GM18861 (cell line): ENCODE results near the gene ARID4B.

ENCODE experiments used
- ATAC-seq: cut with Tn5 transposase; IDR thresholded peaks from one replicate; pipeline ENCODE4 v1.9.1; 2021; ENCODE audit not compliant: unreplicated experiment

Gene ARID4B

DNA sequence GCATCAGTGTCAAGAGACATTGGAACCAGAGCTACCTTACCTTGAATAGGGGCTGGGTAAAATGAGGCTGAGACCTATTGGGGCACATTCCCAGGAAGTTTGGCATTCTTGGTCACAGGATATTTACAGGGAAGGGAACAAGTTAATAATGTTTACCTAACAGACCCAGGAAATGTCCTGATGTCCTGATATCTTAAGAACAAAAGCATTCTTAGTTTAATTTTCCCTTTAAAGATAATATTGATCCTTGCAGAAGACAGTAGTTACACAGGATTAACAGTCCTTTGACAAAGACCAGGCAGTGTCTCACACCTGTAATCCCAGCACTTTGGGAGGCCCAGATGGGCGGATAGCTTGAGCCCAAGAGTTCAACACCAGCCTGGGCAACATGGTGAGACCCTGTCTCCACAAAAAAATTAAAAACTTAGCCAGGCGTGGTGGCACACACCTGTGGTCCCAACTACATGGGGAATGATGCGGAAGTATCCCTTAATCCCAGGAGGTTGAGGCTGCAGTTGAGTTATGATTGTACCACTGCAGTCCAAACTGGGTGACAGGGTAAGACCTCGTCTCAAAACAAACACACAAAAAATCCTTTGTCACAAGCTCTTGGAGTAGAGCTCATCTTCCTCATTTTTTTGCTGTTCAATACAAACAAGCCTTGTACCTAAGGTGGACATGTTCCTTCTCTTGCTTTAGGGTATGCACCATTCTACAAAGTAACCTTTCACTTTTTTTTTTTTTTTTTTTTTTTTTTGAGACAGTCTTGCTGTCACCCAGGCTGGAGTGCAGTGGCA, 198.0 kb downstream of the ARID4B start:
- ATAC-seq = no peak

DNA sequence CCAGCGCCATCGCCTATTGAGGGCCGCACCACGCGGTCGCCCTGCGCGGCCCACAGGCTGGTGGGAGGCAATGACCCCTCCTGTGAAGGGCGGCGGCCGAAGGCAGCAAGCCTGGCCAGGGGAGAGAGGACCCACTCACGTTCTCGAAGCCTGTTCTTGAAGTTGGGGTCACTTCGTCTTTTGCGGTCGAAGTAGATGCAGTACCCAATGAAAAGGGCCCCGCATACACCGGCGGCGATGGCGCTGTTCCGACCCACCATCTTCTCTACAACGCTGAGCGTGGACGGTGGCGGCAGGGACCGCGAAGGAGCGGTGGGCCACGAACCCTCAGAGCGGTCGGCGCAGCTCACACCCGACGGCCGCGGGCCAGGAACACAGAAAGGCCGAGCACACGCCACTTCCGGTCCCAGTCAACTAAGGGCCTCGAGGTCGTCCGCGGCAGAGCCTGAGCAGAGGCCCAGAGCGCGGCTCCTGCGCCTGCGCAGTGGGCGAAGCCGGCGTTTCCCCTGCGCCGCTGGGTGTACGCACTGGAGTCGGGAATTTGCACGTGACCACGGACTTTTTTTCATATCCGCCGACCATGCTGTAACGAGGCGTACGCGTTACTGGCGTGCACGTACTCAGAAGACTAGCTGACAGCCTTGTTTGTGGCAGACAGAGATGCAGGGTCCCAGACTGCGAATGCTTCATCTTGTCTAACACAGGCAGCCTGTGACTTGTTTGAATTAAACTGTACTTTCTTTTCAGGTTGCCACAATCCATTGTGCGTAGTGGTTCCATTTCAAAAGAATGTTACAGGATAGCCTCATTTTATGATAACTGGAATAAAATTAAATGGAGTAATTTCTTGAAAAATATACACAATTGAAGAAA, 199.3 kb downstream of the ARID4B start, which contains the start of gene TOMM20:
Gene TOMM20 (minus strand): TSS at position 382 of the 873 bp plus-strand sequence. CDS start 122 bp downstream, at position 260.
- ATAC-seq = peak; percentile 93

DNA sequence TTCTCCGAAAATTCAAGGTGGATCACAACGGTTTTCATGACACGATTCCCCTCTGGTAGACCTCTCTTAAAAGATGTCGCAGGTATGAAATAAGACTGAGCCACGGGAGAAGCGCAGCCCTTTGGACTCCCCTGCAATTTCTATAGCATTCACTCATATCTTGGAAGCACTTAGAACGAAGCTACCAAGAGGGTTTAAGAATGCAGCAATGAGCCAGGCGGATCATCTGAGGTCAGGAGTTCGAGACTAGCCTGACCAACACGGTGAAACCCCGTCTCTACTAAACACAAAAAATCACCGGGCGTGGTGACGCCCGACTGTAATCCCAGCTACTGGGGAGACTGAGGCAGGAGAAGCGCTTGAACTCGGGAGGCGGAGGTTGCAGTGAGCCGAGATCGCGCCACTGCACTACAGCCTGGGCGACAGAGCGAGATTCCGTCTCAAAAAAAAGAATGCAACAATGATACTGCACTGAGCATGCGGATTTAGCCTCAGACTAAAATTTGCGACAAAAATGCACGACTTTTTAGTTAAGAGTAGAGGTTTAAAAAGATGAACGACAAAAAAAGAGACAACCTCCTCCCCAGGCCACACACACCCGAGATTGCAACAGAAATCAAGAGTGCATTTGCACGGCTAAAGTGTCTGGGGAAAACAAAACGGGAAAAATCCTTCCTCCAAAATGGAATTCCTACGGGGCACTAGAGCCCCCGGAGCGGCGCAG, 200.1 kb downstream of the ARID4B start:
- ATAC-seq = no peak

DNA sequence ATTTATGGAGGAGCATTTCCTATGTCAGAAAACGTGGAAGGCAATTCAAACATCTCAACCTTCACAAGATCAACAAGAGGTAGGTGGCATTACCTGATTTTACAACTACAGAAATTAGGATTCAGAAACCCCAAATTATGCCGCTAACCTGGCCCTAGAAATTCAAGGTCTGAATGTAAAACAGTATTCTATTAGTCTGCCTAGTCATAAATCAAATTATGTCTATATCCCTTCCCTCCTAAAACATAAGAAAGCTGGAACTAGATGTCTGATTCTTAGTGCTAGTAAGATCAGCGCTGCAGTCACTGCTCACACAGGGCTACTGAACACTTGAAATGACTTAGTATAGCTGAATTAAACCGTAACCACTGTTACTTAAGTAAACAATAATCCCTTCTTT, 200.8 kb downstream of the ARID4B start:
- no peak for ATAC-seq

DNA sequence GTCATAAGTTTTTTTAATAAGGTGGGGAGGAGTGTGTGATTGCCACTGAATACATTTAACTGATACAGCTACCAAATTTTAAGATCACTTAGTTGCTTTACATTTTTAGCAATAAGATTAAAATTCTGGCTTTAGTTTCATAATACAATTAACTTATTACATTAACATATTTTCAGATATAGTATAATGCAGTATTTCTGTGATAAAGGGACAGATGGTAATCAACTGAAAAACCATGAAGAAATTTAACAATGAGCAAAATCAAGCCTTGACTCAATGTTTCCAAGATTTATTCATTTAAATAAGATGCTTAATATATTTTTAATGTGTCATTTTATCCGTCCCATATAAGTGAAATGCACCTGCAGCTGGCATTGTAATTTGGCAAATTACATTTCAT, 203.3 kb downstream of the ARID4B start:
- no peak for ATAC-seq

DNA sequence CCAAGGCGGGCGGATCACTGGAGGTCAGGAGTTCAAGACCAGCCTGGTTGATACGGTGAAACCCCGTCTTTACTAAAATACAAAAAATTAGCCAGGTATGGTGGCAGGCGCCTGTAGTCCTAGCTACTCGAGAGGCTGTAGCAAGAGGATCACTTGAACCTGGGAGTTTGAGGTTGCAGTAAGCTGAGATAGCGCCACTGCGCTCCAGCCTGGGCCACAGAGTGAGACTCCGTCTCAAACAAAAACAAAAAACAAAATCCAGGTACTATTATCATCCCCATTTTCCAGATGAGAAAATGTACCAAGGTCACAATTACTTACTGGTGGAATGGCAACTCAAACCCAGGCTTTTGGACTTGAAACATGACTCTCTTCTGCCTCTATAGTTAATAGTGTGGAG, 203.9 kb downstream of the ARID4B start:
- no peak for ATAC-seq

DNA sequence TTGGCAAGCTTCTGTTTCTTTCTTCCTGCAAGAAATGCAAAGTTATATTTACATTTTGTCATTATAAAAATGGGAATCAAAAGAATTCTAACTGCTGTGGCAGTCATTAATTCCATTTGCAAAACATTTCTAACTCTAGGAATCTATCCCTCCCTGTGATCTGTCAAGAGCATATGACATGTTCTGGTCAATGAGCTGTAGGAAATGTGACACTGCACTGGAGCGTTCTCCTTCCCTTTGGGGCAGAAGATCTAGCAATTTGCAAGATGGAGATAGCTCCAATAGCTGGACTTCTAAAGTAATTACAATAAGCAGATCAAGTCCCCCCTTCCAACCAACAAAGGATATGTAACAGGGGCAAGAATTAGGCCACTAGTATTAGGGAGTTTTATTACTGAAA, 205.6 kb downstream of the ARID4B start:
- no peak for ATAC-seq
